Activated gamma-delta T cell treated with Interleukin-2 at 50 U/mL for 16 hours (primary cell): ENCODE measurements around the gene SEC14L5.
"Not testable (repeated sequence)": the region's sequence is repeated elsewhere in the genome, so short reads cannot be mapped to it uniquely, and the experiment has no call there.

ENCODE experiments used
- DNase-seq: peaks from one replicate; pipeline ENCODE4 v3.0.0-alpha.2; 2020

SEC14L5 gene

GRCh38 chr16:4931381-4931780 lies 26.7 kb upstream of the SEC14L5 start:
- no peak for DNase-seq

- DNase-seq = no peak
Observed at GRCh38 chr16:4933433-4933832, 24.7 kb upstream of the SEC14L5 start.

- DNase-seq = no peak
Observed at GRCh38 chr16:4933871-4934395, 24.2 kb upstream of the SEC14L5 start.

GRCh38 chr16:4934591-4934990 lies 23.5 kb upstream of the SEC14L5 start:
- no peak for DNase-seq

- DNase-seq = no peak
Observed at GRCh38 chr16:4935241-4935855, 22.8 kb upstream of the SEC14L5 start.

- DNase-seq = no peak
Observed at GRCh38 chr16:4936181-4936990, 21.7 kb upstream of the SEC14L5 start.

- DNase-seq = no peak
Observed at GRCh38 chr16:4936991-4937781, 20.9 kb upstream of the SEC14L5 start, which contains the start of gene PPL. Gene PPL, minus strand, starts transcription at chr16:4937148. Its CDS starts 103 bp downstream, at chr16:4937045.

- no peak for DNase-seq
Observed at GRCh38 chr16:4937782-4938682, 20.1 kb upstream of the SEC14L5 start.

- no peak for DNase-seq
Observed at GRCh38 chr16:4938683-4939030, 19.5 kb upstream of the SEC14L5 start.

GRCh38 chr16:4940719-4941118 lies 17.4 kb upstream of the SEC14L5 start:
- DNase-seq = no peak

GRCh38 chr16:4942481-4942880 lies 15.6 kb upstream of the SEC14L5 start:
- DNase-seq = no peak

- no peak for DNase-seq
Observed at GRCh38 chr16:4944333-4945281, 13.5 kb upstream of the SEC14L5 start.

- DNase-seq = no peak
Observed at GRCh38 chr16:4945560-4946502, 12.3 kb upstream of the SEC14L5 start.

GRCh38 chr16:4946917-4947316 lies 11.2 kb upstream of the SEC14L5 start:
- no peak for DNase-seq

- no peak for DNase-seq
Observed at GRCh38 chr16:4947722-4948503, 10.2 kb upstream of the SEC14L5 start.

GRCh38 chr16:4948903-4949766 lies 9.0 kb upstream of the SEC14L5 start:
- no peak for DNase-seq

- no peak for DNase-seq
Observed at GRCh38 chr16:4949986-4950385, 8.1 kb upstream of the SEC14L5 start.

- DNase-seq = not testable (repeated sequence)
Observed at GRCh38 chr16:4951583-4951982, 6.5 kb upstream of the SEC14L5 start.
